HG03571 (cell line): ENCODE data around the gene NFATC3.

ENCODE experiments used
- ATAC-seq: cut with Tn5 transposase; IDR thresholded peaks from one replicate; pipeline ENCODE4 v1.9.1; 2021; ENCODE audit not compliant: unreplicated experiment

NFATC3 gene

GRCh38 chr16:68244903-68245853 lies 160.0 kb downstream of the NFATC3 start, which contains the start of gene PLA2G15:
TSS of gene PLA2G15 (plus strand) at chr16:68245373. CDS start at chr16:68245427, 54 bp downstream.
- peak; percentile 86 for ATAC-seq

GRCh38 chr16:68246121-68246520 lies 161.0 kb downstream of the NFATC3 start:
- ATAC-seq = no peak

GRCh38 chr16:68246666-68247065 lies 161.5 kb downstream of the NFATC3 start:
- no peak for ATAC-seq

- no peak for ATAC-seq
Measured at GRCh38 chr16:68247400-68247799, 162.2 kb downstream of the NFATC3 start.

DNA sequence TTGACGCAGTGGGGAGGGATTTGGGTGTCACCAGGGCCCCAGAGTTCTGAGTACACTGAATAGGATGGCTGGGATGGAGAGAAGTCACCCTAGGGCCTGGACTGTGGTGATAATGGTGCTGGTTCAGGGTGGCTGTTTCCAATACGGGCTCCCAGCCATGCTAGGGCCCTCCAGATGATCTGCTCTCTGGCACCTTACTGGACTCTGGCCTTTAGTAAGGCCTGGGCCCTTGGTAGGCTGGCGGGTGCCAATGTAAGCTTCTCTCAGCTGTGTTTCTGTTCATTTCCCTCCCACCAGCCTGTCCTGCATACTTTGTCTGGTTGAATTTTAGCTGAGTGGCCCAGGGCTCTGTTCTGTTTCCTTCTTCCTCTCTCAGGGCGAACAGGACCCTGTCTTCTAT lies 162.8 kb downstream of the NFATC3 start:
- ATAC-seq = no peak

DNA sequence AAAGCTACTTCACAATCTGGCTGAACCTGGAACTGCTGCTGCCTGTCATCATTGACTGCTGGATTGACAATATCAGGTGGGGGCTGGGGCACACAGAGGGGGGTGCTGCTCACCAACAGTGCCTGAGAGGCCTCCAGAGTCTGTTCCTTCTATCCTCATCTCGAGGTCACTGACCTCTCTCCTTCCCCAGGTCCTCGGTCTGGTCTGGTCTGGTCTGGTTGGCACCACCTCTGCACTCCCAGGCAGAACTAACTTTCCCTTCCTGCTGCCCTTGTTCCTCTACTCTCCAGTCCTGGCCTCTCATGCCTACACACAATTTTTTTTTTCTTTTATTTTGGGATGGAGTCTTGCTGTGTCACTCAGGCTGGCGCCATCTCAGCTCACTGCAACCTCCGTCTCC lies 164.2 kb downstream of the NFATC3 start:
- no peak for ATAC-seq

DNA sequence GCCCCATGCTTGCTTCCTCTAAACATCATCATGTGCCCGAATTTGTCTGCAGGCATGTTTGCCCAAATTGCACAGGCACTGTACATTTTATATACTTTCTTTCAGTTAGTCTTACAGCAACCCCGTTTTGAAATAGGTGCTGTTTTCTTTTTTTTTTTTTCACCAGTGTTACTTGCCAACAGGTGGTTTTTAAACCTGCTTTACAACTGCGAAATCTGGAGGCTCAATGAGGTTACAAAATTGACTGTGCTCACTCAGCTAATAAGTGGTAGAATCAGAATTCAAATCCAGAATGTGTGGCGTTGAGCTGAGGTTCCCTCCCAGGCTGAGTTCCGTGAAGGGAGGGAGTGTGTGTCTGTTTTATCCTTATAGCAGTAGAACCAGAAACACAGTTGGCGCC lies 165.8 kb downstream of the NFATC3 start:
- ATAC-seq = no peak

GRCh38 chr16:68251832-68252231 lies 166.7 kb downstream of the NFATC3 start:
- ATAC-seq = no peak

- no peak for ATAC-seq
Measured at GRCh38 chr16:68252383-68252782, 167.2 kb downstream of the NFATC3 start.

GRCh38 chr16:68253721-68254120 lies 168.6 kb downstream of the NFATC3 start:
- no peak for ATAC-seq

GRCh38 chr16:68255712-68256111 lies 170.5 kb downstream of the NFATC3 start:
- no peak for ATAC-seq

DNA sequence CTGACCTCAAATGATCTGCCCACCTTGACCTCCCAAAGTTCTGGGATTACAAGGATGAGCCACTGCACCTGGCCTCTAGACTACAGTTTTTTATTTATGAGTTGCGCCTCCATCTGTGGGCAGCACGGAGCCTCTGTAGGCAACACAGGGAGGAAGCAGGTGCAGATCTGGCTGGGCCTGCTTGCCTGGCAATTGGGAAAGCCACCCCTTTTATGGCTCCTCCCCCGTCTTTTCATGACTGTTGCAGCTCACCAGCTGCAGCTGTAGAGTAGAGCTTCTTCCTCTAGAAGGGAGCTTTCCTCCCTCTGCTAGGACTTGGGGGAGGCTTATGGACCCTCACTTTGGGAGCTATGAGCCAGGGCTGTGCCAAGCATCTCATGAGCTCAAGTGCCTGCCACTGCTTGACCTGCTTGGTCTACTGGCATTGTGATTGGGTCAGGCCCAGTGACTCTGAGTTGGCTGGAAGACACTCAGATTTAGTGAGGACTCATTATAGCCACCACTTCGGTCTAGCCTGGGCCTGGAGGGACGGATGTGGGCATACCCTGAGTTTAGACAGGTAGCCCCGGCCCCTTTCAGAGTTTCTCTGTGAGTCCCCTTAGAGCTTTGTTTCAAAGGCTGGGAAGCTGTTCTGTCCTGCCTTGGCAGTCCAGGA lies 172.2 kb downstream of the NFATC3 start:
- ATAC-seq = no peak

- ATAC-seq = no peak
Measured at GRCh38 chr16:68257906-68258800, 173.0 kb downstream of the NFATC3 start.

- no peak for ATAC-seq
Measured at GRCh38 chr16:68259007-68259825, 174.0 kb downstream of the NFATC3 start.

DNA sequence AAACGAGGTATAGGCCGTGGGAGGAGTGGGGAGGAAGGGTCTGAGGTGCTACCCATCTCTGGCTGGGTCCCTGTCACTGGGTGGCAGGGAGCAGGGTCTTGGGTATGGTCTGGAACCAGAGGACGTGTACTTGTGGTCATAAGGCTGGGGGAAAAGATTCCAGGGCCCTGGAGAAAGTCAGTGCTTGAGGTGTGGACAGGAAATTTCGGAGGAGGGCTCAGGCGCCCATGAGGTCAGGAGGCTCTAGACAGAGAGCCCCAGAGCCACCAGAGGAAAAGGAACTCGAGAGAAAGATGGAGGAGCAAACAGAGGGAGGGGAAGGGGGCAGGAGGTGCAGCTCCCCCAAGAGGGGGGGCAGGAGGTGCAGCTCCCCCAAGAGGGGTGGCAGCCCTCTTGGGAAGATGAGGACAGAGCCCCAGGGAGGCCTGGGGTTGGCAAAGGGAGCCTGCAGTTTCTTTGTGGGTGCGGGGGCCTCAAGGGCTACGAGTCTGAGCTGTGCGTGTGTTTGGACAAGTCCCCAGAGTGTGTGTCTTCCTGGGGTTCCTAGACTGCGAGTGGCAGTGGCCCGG lies 178.5 kb downstream of the NFATC3 start:
- peak; percentile 7 for ATAC-seq

- peak; percentile 50 for ATAC-seq
Measured at GRCh38 chr16:68264128-68265077, 179.2 kb downstream of the NFATC3 start, which contains the start of gene SLC7A6. TSS of gene SLC7A6 (plus strand) at chr16:68264526. CDS start at chr16:68274727, 10,201 bp downstream.

GRCh38 chr16:68265078-68265920 lies 180.1 kb downstream of the NFATC3 start:
- ATAC-seq = no peak
